ENCODE measurements around the gene FAM170B. TPM values are rescaled to one million over a fixed set of nuclear protein-coding genes. Genes with fewer than 3 reads are reported as not detected.

The FAM170B gene
- total RNA-seq, 1 experiment from 2014 or later, result not detected

DNA sequence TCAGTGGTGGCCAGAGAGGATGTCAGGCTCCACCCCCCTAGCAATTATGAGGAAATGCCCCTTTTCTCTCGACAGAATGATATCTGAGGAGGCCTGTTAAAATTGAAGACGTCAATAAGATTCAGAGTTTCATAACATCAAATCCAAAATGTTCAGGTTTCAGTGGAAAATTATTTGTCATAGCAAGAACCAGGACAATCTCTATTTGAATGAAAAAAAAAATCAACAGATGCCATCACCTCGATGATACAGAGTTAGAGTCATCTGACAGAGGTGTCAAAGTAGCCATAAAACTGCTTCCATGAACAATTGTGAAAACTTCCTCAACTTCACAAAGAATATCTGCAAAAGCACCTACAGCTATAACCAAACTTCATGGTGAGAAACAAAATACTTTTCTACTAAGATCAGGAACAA is 46.6 kb upstream of the FAM170B start (continued):
- TF ChIP-seq, protein P1, sequence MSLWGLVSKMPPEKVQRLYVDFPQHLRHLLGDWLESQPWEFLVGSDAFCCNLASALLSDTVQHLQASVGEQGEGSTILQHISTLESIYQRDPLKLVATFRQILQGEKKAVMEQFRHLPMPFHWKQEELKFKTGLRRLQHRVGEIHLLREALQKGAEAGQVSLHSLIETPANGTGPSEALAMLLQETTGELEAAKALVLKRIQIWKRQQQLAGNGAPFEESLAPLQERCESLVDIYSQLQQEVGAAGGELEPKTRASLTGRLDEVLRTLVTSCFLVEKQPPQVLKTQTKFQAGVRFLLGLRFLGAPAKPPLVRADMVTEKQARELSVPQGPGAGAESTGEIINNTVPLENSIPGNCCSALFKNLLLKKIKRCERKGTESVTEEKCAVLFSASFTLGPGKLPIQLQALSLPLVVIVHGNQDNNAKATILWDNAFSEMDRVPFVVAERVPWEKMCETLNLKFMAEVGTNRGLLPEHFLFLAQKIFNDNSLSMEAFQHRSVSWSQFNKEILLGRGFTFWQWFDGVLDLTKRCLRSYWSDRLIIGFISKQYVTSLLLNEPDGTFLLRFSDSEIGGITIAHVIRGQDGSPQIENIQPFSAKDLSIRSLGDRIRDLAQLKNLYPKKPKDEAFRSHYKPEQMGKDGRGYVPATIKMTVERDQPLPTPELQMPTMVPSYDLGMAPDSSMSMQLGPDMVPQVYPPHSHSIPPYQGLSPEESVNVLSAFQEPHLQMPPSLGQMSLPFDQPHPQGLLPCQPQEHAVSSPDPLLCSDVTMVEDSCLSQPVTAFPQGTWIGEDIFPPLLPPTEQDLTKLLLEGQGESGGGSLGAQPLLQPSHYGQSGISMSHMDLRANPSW (CRISPR knock-in tag; conservative IDR thresholded peaks at IDR 0.05; ENCODE audit: low read depth), result no peak
- TF ChIP-seq SOX15 (CRISPR knock-in tag; IDR thresholded peaks at IDR 0.05), result no peak
- TF ChIP-seq EMX1 (CRISPR knock-in tag; IDR thresholded peaks at IDR 0.05), result no peak
- no peak for TF ChIP-seq ZNF423 (CRISPR knock-in tag; IDR thresholded peaks at IDR 0.05)
- TF ChIP-seq ATF6 (CRISPR knock-in tag; IDR thresholded peaks at IDR 0.05), result no peak
- no peak for TF ChIP-seq TEAD1 (CRISPR knock-in tag; IDR thresholded peaks at IDR 0.05)
- TF ChIP-seq ARID4B (CRISPR knock-in tag; IDR thresholded peaks at IDR 0.05; ENCODE audit: borderline replicate concordance), result no peak
- TF ChIP-seq ATF1 (CRISPR knock-in tag; IDR thresholded peaks at IDR 0.05), result no peak
- no peak for TF ChIP-seq ZNF232 (CRISPR knock-in tag; IDR thresholded peaks at IDR 0.05)

GRCh38 chr10:49179699-49180443 is 46.0 kb upstream of the FAM170B start:
- no peak for ATAC-seq
- H3K27ac Mint-ChIP-seq, result no peak overlapping the region
- CTCF ChIA-PET, result interaction anchor here (1.2 kb wide), 1 partner anchor 15 kb away, joined by 3 read pairs; no protein-coding TSS in a partner anchor

More at GRCh38 chr10:49179699-49180443, 46.0 kb upstream of the FAM170B start:
- POLR2A ChIA-PET, result no interaction called here
- Mint-ChIP-seq H3K36me3 (no peaks in the 10 kb centered on the region), H3K4me3 (no peak overlapping the region), H3K27me3 (ENCODE audit: low read depth) (no peaks in the 10 kb centered on the region), H3K4me1 (peaks cover 8% of the 10 kb centered on the region; the same call in 1 of the 2 replicates), H3K9me3 (no peaks in the 10 kb centered on the region)
- no peak for DNase-seq (ENCODE audit: low spot score)
- TF ChIP-seq ATF3 (CRISPR knock-in tag; conservative IDR thresholded peaks at IDR 0.05), result no peak
- no peak for TF ChIP-seq ZNF263 (CRISPR knock-in tag; IDR thresholded peaks at IDR 0.05; ENCODE audit: low read depth)
- TF ChIP-seq, protein P2, sequence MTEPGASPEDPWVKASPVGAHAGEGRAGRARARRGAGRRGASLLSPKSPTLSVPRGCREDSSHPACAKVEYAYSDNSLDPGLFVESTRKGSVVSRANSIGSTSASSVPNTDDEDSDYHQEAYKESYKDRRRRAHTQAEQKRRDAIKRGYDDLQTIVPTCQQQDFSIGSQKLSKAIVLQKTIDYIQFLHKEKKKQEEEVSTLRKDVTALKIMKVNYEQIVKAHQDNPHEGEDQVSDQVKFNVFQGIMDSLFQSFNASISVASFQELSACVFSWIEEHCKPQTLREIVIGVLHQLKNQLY (CRISPR knock-in tag; IDR thresholded peaks at IDR 0.05), result no peak
- no peak for TF ChIP-seq NR2C2 (CRISPR knock-in tag; IDR thresholded peaks at IDR 0.05)
- TF ChIP-seq NFATC4 (CRISPR knock-in tag; IDR thresholded peaks at IDR 0.05), result no peak
- TF ChIP-seq ZNF671 (CRISPR knock-in tag; IDR thresholded peaks at IDR 0.05), result no peak
